Psoas muscle (tissue), 8 donors: ENCODE results near the gene PLXND1. TPM values are rescaled to one million over a fixed set of nuclear protein-coding genes. Genes with fewer than 3 reads are reported as not detected.
"Not testable (repeated sequence)": the region's sequence is repeated elsewhere in the genome, so short reads cannot be mapped to it uniquely, and the experiment has no call there.

ENCODE experiments used
- ATAC-seq, 4 donors: fragments of 200-7000 bp; cut with Tn5 transposase; one replicate each; pipeline ENCODE4 v1.9.1; 2020; ENCODE audit warnings: moderate library complexity in 3 of 4, mild to moderate bottlenecking in 2 of 4
- DNase-seq, 2 donors: peaks; one replicate each; pipeline ENCODE4 v3.0.0-alpha.2; 2020
- H3K27ac ChIP-seq: fragments of 200-600 bp; one replicate; pipeline ENCODE4 v1.8.0; 2022
- H3K27me3 ChIP-seq, 3 donors: fragments of 200-600 bp in 1 of 3; one replicate each; pipeline versions ENCODE4 v1.6.1 to v1.8.0; 2013 to 2022; ENCODE audit warnings: low read length in 2 of 3, mild to moderate bottlenecking in 2 of 3, moderate library complexity in 1 of 3; ENCODE audit not compliant: insufficient read depth in 3 of 3
- H3K36me3 ChIP-seq, 2 donors: fragments of 200-600 bp in 1 of 2; one replicate each; pipeline versions ENCODE4 v1.6.1 to v1.8.0; 2013 to 2022; ENCODE audit warnings: low read depth in 1 of 2, mild to moderate bottlenecking in 1 of 2, moderate library complexity in 1 of 2; ENCODE audit not compliant: insufficient read depth in 1 of 2
- H3K4me1 ChIP-seq: fragments of 200-600 bp; one replicate; pipeline ENCODE4 v1.8.0; 2022
- H3K4me3 ChIP-seq: fragments of 200-600 bp; one replicate; pipeline ENCODE4 v1.8.0; 2022; ENCODE audit warnings: mild to moderate bottlenecking
- H3K9me3 ChIP-seq: fragments of 200-600 bp; one replicate; pipeline ENCODE4 v1.8.0; 2022
- WGBS, 3 donors: extraction: QIAGEN DNeasy Blood & Tissue Kit; methylation state at CpG; one replicate each; pipeline versions ENCODE4 v1.1.6 to v1.1.7; 2013; 5-methylcytosine and 5-hydroxymethylcytosine counted together
- intact Hi-C, 2 donors: fragments of 100-400 bp; cut with DNase I; formaldehyde crosslinking; loops; one replicate each; pipeline versions ENCODE4 v1.11.0 to v1.14.2; 2022
- polyA plus RNA-seq, 3 donors: library from polyadenylated mRNA; stranded (reverse); fragments of 200-250 nt; gene quantifications; one replicate each; pipeline ENCODE4 v1.2.3, GENCODE V29; 2013
- total RNA-seq, 4 donors: library from RNA; stranded (reverse); fragmentation: NEBNext Ultra II Directional in 2 of 4; extraction: Animal tissue kit (Norgen Biotek cat#: 25700) in 2 of 4; gene quantifications; one replicate each; pipeline versions ENCODE4 v1.2.1 to v1.2.4, GENCODE V29; 2021 to 2023
- TF ChIP-seq, protein P1 (sequence below): fragments of 200-600 bp; IDR thresholded peaks from one replicate; pipeline ENCODE4 v1.8.0; 2022; ENCODE audit warnings: antibody characterized with exemption
- donor health status: healthy with polysubstance abuse.
- donor health status: DM: no; HTN: no; CAD: no; lungs with moderate emphysema.
- donor health status: Bipolar disorder and iron deficiency.
- donor health status: healthy.
- donor health status: DM: yes; HTN: yes; CAD: no.
- donor health status: DM: no; HTN: no; CAD: no.
- donor health status: DM: no; HTN: no; CAD: no.
- donor health status: DM: yes; HTN: yes; CAD: no.

Gene PLXND1
- total and polyA plus RNA-seq, 7 donors, result 15.5 to 49.9 (median 28.2) TPM

DNA sequence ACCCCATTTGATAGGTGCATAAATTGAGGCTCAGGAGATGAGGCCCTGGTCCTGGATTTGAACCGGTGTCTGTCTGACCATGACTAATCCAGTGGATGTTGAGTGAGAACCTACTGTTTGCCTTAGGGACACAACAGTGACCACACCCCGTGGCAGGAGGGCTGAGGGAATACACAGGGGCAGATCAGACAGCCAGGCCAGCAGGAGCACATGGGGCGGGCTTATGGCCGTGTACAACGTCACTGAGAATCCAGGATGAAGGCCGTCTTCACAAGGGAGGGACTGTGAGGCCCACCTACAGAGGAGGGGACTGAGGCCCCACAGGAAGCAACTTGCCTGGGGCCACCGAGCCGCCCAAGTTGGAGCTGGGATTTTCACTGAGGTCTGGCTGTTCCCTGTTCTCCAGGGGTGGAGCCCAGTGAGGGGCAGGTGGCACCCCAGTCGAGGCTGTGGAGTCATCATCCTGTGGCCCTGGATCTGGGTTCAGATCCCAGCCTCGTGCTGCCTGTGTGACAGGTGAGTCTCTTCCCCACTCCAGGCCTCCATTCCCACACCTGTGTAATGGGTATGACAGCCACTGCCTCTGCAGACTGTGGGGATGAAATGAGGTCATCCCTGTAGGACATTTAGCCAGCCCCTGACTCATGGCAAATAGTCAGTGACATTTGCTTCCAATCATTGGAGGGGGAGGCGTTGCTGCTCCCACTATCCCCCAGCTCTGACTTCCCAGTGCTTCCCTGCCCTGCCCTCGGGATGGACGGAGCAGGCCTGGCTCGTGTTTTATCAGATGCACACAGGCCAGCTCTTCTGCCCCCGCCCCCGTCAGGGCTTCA lies 6.3 kb upstream of the PLXND1 start:
- Histone ChIP-seq H3K4me3 (no peak overlapping the region), H3K4me1 (peaks cover 14% of the 10 kb centered on the region), H3K36me3 (no peaks in the 10 kb centered on the region), H3K27ac (no peak overlapping the region), H3K9me3 (no peaks in the 10 kb centered on the region), H3K27me3 (no peaks in the 10 kb centered on the region)
- ATAC-seq (no peak), DNase-seq (peak; percentile 18 to 62)
- intact Hi-C loops, result no loop called here
- 66 to 74% (median 71%) methylated on average over 16 of the region's 16 CpGs for WGBS, 3 donors
- TF ChIP-seq, protein P1, sequence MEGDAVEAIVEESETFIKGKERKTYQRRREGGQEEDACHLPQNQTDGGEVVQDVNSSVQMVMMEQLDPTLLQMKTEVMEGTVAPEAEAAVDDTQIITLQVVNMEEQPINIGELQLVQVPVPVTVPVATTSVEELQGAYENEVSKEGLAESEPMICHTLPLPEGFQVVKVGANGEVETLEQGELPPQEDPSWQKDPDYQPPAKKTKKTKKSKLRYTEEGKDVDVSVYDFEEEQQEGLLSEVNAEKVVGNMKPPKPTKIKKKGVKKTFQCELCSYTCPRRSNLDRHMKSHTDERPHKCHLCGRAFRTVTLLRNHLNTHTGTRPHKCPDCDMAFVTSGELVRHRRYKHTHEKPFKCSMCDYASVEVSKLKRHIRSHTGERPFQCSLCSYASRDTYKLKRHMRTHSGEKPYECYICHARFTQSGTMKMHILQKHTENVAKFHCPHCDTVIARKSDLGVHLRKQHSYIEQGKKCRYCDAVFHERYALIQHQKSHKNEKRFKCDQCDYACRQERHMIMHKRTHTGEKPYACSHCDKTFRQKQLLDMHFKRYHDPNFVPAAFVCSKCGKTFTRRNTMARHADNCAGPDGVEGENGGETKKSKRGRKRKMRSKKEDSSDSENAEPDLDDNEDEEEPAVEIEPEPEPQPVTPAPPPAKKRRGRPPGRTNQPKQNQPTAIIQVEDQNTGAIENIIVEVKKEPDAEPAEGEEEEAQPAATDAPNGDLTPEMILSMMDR, result no peak

DNA sequence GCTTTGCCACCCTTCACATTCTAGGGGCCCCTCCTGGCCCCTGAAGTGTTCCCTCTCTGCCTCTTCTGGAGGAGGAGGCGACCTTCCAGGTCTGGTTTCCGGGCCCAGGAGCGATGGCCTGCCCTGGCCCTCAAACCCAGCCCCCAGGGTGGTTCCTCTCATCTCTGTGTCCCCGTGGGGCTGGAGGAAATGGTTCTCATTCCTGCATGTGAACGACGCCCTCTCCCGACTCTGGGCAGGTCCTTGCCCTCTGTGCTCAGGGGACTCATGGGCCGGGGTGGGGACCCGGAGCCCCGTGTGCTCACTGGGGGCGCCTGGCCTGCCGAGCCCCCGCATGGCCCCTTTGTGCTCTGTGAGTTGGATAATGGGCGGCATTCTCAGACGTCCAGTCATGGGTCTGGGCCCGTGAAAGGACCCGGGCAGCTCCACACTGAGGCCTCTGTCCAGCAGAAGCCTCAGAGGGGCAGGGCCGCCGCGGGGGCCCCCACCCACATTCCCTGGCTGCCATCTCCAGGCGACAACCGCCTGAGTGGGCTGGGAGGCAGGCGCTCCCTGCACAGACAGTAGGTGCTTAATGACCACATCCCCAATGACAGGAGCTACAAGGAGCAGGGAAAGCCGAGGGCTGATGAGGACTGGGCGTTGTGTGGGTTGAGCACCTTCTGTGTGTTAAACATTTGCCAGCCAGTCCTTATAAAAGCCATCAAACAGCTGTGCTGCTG lies 5.5 kb upstream of the PLXND1 start:
- intact Hi-C loops, result no loop called here
- no peak for ATAC-seq
- 43 to 50% (median 45%) methylated on average over 24 to 25 of the region's 25 CpGs for WGBS, 3 donors
- Histone ChIP-seq H3K9me3 (no peaks in the 10 kb centered on the region), H3K4me1 (peaks cover 14% of the 10 kb centered on the region), H3K36me3 (no peaks in the 10 kb centered on the region), H3K4me3 (no peak overlapping the region), H3K27me3 (no peaks in the 10 kb centered on the region), H3K27ac (no peak overlapping the region)
- TF ChIP-seq, protein P1, result no peak
- DNase-seq, result peak; percentile 42 to 63

DNA sequence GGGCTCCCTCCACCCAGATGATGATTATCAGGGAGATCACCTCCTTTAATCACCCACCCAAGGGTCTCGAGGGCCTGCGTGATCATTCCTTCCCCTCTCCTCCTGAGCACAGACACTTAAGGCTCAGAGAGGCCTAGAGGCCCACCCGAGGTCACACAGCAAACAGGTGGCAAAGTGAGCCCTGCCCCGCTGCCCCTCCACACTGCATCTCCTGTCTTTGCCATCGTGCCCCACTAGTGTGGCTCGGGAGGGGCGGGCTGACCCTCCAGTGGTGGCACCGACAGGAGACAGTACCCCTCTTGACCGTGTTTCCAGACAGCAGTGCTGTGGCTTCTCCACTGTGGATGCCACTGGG lies 4.9 kb upstream of the PLXND1 start:
- Histone ChIP-seq H3K9me3 (no peaks in the 10 kb centered on the region), H3K27ac (no peak overlapping the region), H3K4me3 (no peak overlapping the region), H3K36me3 (no peaks in the 10 kb centered on the region), H3K27me3 (no peaks in the 10 kb centered on the region), H3K4me1 (peaks cover 14% of the 10 kb centered on the region)
- intact Hi-C loops, result no loop called here
- 82 to 87% (median 85%) methylated on average over 9 of the region's 9 CpGs for whole genome bisulfite sequencing, 3 donors
- DNase-seq (no peak), ATAC-seq (no peak)
- TF ChIP-seq, protein P1, result no peak

DNA sequence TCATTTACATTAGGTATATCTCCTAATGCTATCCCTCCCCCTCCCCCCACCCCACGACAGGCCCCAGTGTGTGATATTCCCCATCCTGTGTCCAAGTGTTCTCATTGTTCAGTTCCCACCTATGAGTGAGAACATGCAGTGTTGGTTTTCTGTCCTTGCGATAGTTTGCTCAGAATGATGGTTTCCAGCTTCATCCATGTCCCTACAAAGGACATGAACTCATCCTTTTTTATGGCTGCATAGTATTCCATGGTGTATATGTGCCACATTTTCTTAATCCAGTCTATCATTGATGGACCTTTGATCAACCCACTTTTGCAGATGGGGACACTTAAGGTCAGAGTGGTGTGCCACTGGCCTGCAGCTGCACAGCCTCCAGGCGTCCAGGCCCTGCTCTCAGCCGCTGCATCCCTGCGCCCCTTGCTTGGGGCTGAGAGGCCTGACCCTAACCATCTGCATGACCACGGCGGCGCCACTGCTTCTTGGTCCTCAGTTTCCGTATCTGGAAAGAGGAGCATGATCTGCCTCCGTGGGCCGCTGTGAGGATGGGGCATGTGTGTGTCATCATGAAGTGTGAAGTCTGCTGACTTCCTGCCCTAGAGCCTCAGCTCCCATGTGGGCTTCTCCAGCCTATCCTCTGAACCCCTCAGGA lies 4.4 kb upstream of the PLXND1 start:
- H3K27me3 ChIP-seq, H3K4me3 ChIP-seq, H3K9me3 ChIP-seq, intact Hi-C loops, ATAC-seq, H3K36me3 ChIP-seq, H3K27ac ChIP-seq: not testable (repeated sequence)
- H3K4me1 ChIP-seq, result peaks cover 14% of the 10 kb centered on the region
- 93 to 95% (median 95%) methylated on average over 11 of the region's 11 CpGs for WGBS, 3 donors
- DNase-seq, result peak in 1 of 2 donors; percentile 12

DNA sequence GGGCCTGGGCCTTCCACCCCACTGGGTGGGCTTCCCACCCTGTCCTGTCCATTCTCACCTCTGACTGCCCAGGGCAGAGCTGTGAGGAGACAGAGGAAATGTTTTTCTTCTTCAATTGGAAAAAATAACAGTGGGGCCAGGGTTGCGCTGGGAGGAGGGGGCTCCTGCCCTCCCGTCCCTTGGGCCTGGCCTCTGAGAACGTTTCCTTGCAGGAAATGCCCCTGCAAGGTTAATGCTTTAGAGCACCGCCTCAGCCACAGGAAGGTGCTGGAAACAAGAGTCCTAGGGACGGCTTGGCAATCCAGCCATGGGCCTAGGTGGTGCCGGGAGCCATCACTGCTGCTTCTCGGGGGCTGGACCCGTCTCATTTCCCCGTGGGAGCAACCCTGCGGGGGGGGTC lies 3.8 kb upstream of the PLXND1 start:
- Histone ChIP-seq H3K9me3 (no peaks in the 10 kb centered on the region), H3K36me3 (no peaks in the 10 kb centered on the region), H3K27ac (no peak overlapping the region), H3K27me3 (peaks cover 0 to 9% (median 0%) of the 10 kb centered on the region in 3 donors), H3K4me3 (no peak overlapping the region), H3K4me1 (peaks cover 11% of the 10 kb centered on the region)
- TF ChIP-seq, protein P1, result no peak
- WGBS, 3 donors, result 51 to 69% (median 53%) methylated on average over 10 of the region's 10 CpGs
- ATAC-seq, result no peak
- no peak for DNase-seq
- intact Hi-C loops, result no loop called here
